GM08714 (cell line): ENCODE results near the gene CD53.
"Not testable (repeated sequence)": the region's sequence is repeated elsewhere in the genome, so short reads cannot be mapped to it uniquely, and the experiment has no call there.

ENCODE experiments used
- H3K4me3 ChIP-seq: fragments of 200-500 bp; sonication (Bioruptor generic); 2 replicates; pipeline ENCODE4 v1.5.1; 2014; ENCODE audit warnings: mild to moderate bottlenecking, low read length, inconsistent platforms
- ZNF274 ChIP-seq: IDR thresholded peaks from 2 replicates; pipeline ENCODE4 v1.6.1; 2012; ENCODE audit warnings: mild to moderate bottlenecking, low read depth, low read length

The CD53 gene

GRCh38 chr1:110872745-110873720 is at the start of gene CD53:
CD53 (plus strand) TSS chr1:110873148; CDS start chr1:110891409, 18,261 bp downstream.
- TF ChIP-seq ZNF274: no peak
- H3K4me3 ChIP-seq: peak within 1 kb of the TSS; percentile 100

DNA sequence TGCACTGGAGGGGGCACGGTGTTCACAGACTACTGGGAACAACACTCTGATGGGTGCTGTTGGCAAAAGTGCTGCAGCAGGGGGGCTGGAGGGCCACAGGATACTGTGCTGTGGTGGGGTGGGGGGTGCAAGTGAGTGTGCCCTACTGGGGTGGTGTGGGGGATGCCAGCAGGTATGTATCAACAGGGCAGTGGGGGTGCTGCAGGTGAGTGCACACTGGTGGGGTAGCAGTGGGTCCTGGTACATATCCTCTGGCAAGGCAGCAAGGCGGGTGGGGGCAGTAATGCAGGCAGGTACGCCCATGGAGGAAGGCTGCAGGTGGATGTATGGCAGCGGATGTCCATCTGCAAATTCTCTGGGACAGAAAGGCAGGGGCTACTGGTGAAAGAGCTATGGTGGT is 48.8 kb upstream of the CD53 start:
- no peak for TF ChIP-seq ZNF274
- no peak overlapping the region for H3K4me3 ChIP-seq

- TF ChIP-seq ZNF274: no peak
- H3K4me3 ChIP-seq: no peak overlapping the region
These were observed 42.9 kb upstream of the CD53 start for GRCh38 chr1:110829955-110830553.

GRCh38 chr1:110833779-110834178 is 39.2 kb upstream of the CD53 start:
- not testable (repeated sequence) for H3K4me3 ChIP-seq

DNA sequence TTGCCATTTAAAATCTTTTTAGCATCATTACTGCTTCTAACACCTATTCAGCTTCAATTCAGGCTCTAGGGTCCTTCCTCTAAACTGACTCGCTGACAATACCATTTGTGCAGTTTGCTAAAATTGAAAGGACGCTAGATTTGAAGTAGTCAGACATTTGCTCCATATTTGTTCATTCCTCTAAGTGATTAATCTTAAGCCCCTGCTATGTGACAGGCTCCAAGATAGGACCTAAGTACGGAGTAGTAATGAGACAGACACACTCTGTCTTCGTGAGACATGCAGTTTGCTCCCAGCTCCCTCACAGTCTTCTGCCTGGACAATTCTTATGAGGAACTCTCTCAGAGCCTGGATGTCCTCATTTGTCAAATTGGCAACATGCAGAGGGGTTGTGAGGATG is 26.1 kb upstream of the CD53 start:
- TF ChIP-seq ZNF274: no peak
- no peak overlapping the region for H3K4me3 ChIP-seq

DNA sequence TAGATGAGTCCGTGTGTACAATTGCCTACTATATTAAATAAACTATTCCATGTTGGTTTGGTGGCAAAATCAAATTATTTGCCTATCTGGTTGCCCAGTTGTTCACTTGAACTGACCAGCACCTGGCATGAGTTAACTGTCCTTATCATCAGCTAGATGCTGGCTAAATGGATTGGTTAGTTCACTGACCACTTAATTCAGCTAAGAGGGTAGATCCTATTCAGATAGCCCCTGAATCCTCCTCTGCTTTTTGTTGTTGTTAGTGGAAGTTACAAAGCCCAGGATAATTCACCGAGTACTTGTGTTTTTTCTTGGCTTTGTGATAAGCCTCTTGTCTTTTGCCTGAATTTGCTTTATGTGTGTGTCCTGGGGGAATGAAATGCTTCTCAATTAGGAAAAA is 22.8 kb upstream of the CD53 start:
- H3K4me3 ChIP-seq: no peak overlapping the region
- no peak for TF ChIP-seq ZNF274

GRCh38 chr1:110850627-110851026 is 22.3 kb upstream of the CD53 start:
- no peak for TF ChIP-seq ZNF274
- no peak overlapping the region for H3K4me3 ChIP-seq

GRCh38 chr1:110853135-110853534 is 19.8 kb upstream of the CD53 start:
- H3K4me3 ChIP-seq: no peak overlapping the region
- no peak for TF ChIP-seq ZNF274

- TF ChIP-seq ZNF274: no peak
- H3K4me3 ChIP-seq: no peak overlapping the region
These were observed 16.5 kb upstream of the CD53 start for GRCh38 chr1:110856410-110856809.

DNA sequence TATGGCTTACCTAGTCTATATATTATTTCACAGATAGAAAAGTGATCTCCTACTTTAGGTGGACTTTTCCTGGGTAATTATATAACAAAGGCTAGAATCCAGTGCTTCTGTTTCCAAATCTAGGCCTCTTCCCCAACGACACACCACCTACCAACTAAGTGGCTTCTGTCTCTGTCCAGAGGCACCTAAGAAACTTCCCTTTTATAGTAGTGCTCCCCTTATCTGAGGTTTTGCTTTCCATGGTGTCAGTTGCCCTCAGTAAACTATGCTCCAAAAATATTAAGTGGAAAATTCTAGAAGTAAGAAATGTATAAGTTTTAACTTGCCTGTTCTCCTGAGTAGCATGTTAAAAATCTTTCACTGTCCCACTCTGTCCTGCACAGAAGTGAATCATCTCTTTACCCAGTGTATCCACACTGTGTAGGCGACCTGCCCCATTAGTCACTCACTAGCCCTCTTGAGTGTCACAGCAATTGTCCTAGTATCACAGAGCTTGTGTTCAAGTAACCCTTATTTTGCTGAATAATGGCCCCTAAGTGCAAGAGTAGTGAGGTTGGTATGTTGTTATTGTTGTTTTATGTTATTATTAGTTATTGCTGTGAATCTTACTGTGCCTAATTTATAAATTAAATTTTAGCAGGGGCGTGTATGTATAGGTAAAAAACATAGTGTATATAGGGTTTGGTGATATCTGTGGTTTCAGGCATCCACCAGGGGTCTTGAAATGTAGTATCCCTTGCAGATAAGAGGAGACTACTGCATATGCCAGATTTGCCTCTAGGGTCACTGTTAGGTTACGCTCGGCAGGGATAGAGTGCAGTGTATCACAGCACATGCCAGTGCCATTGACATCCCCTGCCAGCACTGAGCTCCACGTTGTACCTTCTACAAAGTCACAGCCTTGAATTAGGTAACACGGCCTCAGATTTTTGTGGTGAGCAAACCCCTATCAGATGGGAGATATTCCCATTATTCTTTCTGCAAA is 14.7 kb upstream of the CD53 start:
- TF ChIP-seq ZNF274: no peak
- H3K4me3 ChIP-seq: no peak overlapping the region

DNA sequence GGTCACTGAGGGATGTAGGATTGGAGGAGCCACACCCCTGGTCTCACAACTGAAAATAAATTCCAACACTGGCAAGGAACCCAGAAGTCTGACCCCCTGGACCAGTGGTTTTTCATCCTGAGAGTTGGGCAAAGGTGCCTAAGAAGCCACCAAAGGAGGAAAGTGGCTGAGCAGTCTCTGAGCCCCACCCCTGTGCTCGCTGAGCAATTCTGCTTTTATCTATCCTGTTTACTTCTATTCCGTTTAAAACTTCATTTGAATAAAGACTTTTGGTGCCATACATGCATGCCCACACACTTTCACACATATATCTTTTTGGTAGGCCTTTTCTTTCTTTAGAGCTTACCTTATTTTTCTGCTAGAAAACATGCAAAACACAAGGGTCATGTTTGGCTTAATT is 13.9 kb upstream of the CD53 start:
- TF ChIP-seq ZNF274: no peak
- no peak overlapping the region for H3K4me3 ChIP-seq

GRCh38 chr1:110860174-110860573 is 12.8 kb upstream of the CD53 start:
- no peak overlapping the region for H3K4me3 ChIP-seq
- TF ChIP-seq ZNF274: no peak

DNA sequence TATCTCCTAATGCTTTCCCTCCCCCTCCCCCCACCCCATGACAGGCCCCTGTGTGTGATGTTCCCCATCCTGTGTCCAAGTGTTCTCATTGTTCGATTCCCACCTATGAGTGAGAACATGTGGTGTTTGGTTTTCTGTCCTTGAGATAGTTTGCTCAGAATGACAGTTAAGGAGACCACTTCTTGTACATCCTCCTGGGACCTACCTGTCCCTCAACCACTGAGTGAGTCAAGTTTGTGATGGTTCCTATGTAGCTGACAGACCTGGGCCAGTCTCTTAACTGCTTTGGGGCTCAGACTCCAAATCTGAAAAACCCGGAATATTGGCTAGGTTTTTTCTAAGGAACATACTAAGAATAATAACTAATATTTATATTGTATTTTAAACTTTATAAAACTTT is 12.3 kb upstream of the CD53 start:
- H3K4me3 ChIP-seq: not testable (repeated sequence)

- not testable (repeated sequence) for H3K4me3 ChIP-seq
These were observed 11.0 kb upstream of the CD53 start for GRCh38 chr1:110861942-110862341.
